ENCODE data around the gene NPTX1.

GRCh38 chr17:80421381-80422090, 54.9 kb downstream of the NPTX1 start:
- TF ChIP-seq POLR2A (IDR thresholded peaks at IDR 0.05) = no peak
- TF ChIP-seq, protein P1, sequence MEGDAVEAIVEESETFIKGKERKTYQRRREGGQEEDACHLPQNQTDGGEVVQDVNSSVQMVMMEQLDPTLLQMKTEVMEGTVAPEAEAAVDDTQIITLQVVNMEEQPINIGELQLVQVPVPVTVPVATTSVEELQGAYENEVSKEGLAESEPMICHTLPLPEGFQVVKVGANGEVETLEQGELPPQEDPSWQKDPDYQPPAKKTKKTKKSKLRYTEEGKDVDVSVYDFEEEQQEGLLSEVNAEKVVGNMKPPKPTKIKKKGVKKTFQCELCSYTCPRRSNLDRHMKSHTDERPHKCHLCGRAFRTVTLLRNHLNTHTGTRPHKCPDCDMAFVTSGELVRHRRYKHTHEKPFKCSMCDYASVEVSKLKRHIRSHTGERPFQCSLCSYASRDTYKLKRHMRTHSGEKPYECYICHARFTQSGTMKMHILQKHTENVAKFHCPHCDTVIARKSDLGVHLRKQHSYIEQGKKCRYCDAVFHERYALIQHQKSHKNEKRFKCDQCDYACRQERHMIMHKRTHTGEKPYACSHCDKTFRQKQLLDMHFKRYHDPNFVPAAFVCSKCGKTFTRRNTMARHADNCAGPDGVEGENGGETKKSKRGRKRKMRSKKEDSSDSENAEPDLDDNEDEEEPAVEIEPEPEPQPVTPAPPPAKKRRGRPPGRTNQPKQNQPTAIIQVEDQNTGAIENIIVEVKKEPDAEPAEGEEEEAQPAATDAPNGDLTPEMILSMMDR (IDR thresholded peaks at IDR 0.05) = no peak

All from gastroesophageal sphincter (tissue), 3 donors.